SK-N-SH (cell line): ENCODE results near the gene ATP2B2.

Source experiments
- MAX ChIP-seq: IDR thresholded peaks from 2 replicates; pipeline ENCODE4 v1.4.0; 2012; ENCODE audit warnings: low read depth
- TAF1 ChIP-seq: IDR thresholded peaks from 2 replicates; pipeline ENCODE4 v1.6.1; 2012; ENCODE audit warnings: low read depth, mild to moderate bottlenecking, low read length, moderate library complexity, borderline replicate concordance
- TF ChIP-seq, protein P1 (sequence below): fragments of 200-600 bp; sonication (generic); IDR thresholded peaks from 2 replicates; pipeline ENCODE4 v1.6.1; 2017; ENCODE audit warnings: antibody characterized with exemption, mild to moderate bottlenecking, moderate library complexity

GRCh38 chr3:10405816-10406215 lies 99.6 kb downstream of the ATP2B2 start:
- no peak for TF ChIP-seq MAX
- TF ChIP-seq, protein P1, sequence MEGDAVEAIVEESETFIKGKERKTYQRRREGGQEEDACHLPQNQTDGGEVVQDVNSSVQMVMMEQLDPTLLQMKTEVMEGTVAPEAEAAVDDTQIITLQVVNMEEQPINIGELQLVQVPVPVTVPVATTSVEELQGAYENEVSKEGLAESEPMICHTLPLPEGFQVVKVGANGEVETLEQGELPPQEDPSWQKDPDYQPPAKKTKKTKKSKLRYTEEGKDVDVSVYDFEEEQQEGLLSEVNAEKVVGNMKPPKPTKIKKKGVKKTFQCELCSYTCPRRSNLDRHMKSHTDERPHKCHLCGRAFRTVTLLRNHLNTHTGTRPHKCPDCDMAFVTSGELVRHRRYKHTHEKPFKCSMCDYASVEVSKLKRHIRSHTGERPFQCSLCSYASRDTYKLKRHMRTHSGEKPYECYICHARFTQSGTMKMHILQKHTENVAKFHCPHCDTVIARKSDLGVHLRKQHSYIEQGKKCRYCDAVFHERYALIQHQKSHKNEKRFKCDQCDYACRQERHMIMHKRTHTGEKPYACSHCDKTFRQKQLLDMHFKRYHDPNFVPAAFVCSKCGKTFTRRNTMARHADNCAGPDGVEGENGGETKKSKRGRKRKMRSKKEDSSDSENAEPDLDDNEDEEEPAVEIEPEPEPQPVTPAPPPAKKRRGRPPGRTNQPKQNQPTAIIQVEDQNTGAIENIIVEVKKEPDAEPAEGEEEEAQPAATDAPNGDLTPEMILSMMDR, result no peak
- TF ChIP-seq TAF1, result no peak
